K562 (cell line): Measurements from ENCODE around the gene SH3PXD2B. TPM values are rescaled to one million over a fixed set of nuclear protein-coding genes. Genes with fewer than 3 reads are reported as not detected.

Experiments used
- ATAC-seq: fragments of 200-7000 bp; cut with Tn5 transposase; 3 replicates; pipeline ENCODE4 v1.9.1; 2020; ENCODE audit warnings: moderate library complexity
- BruUV-seq: library from RNA; stranded (reverse); fragments of 400-500 nt; replicated peaks from 2 replicates; lab custom pipeline; 2021; lab: Mats Ljungman, UMichigan
- CTCF ChIA-PET: fragments of 300-600 bp; formaldehyde crosslinking; extraction: SDS; loops from one replicate; lab custom pipeline; 2021; ENCODE audit warnings: low intra/inter-chr PET ratio; lab: Yijun Ruan, JAX
- POLR2A ChIA-PET: fragments of 300-600, 350-650 bp; sonication (Branson Sonifier 250); formaldehyde crosslinking; extraction: SDS; loops from one replicate; lab custom pipeline; 2021; ENCODE audit warnings: antibody characterized with exemption, inconsistent platforms; lab: Yijun Ruan, JAX
- DNase-seq, 4 experiments: peaks; one replicate each; pipeline versions ENCODE4 v3.0.0 to v3.0.0-alpha.2; 2011 to 2018; ENCODE audit warnings: low spot score in 3 of 4, mixed read lengths in 3 of 4; ENCODE audit errors: extremely low read depth in 1 of 4
- FAIRE-seq: peaks from 2 replicates; lab custom pipeline; 2011; peaks lifted over from hg19 to GRCh38; lab: Jason Lieb, UNC
- H2AFZ ChIP-seq: 2 replicates; pipeline ENCODE4 v1.6.0; 2011; ENCODE audit warnings: low read depth, low read length, control low read depth, inconsistent platforms
- H3K27ac ChIP-seq: fragments of 200-600 bp; 3 replicates; pipeline ENCODE4 v1.8.0; 2011; ENCODE audit warnings: low read depth, mild to moderate bottlenecking, control low read depth, inconsistent platforms, low read length, moderate library complexity, mixed read lengths; ENCODE audit errors: extremely low read depth
- H3K27me3 ChIP-seq, 2 experiments: fragments of 300-600 bp in 1 of 2; 2 replicates in 1 of 2; 3 replicates in 1 of 2; pipeline versions ENCODE4 v1.6.0 to v1.8.0; 2011; ENCODE audit warnings: inconsistent platforms in 2 of 2, low read length in 2 of 2, mild to moderate bottlenecking in 1 of 2, mixed read lengths in 1 of 2, moderate library complexity in 1 of 2; ENCODE audit not compliant: control insufficient read depth in 2 of 2, insufficient read depth in 2 of 2
- H3K36me3 ChIP-seq: fragments of 300-600 bp; 3 replicates; pipeline ENCODE4 v1.8.0; 2011; ENCODE audit warnings: mild to moderate bottlenecking, low read length, inconsistent platforms; ENCODE audit not compliant: control insufficient read depth, insufficient read depth
- H3K4me1 ChIP-seq, 2 experiments: fragments of 200-600 bp in 1 of 2; replicated peaks in 1 of 2; 2 replicates in 1 of 2; 3 replicates in 1 of 2; pipeline versions ENCODE4 v1.5.1 to v1.8.0; 2011; ENCODE audit warnings: inconsistent platforms in 2 of 2, low read length in 2 of 2, mild to moderate bottlenecking in 1 of 2, mixed read lengths in 1 of 2, moderate library complexity in 1 of 2; ENCODE audit not compliant: control insufficient read depth in 2 of 2, insufficient read depth in 2 of 2
- H3K4me2 ChIP-seq: 2 replicates; pipeline ENCODE4 v1.6.1; 2011; ENCODE audit warnings: low read length, control low read depth, inconsistent platforms, mixed read lengths; ENCODE audit not compliant: insufficient read depth
- H3K4me3 ChIP-seq: fragments of 200-600 bp; sonication (generic), shearing (Covaris generic); 2 replicates; pipeline ENCODE4 v1.5.1; 2016; ENCODE audit warnings: control low read depth, inconsistent platforms
- H3K79me2 ChIP-seq: fragments of 200-600 bp; 3 replicates; pipeline ENCODE4 v1.8.0; 2011; ENCODE audit warnings: low read length, inconsistent platforms; ENCODE audit not compliant: control insufficient read depth, insufficient read depth
- H3K9ac ChIP-seq, 2 experiments: 2 replicates each; pipeline versions ENCODE4 v1.6.0 to v1.6.1; 2011; ENCODE audit warnings: low read depth in 2 of 2, low read length in 2 of 2, control low read depth in 1 of 2, inconsistent platforms in 1 of 2, mild to moderate bottlenecking in 1 of 2, mixed read lengths in 1 of 2; ENCODE audit not compliant: insufficient read depth in 1 of 2
- H3K9me1 ChIP-seq: one replicate; pipeline ENCODE4 v1.6.0; 2011; ENCODE audit warnings: inconsistent platforms, mild to moderate bottlenecking, low read length, moderate library complexity; ENCODE audit not compliant: control insufficient read depth, insufficient read depth
- H3K9me3 ChIP-seq: replicated peaks from 2 replicates; pipeline ENCODE4 v1.5.1; 2011; ENCODE audit warnings: low read depth, low read length, inconsistent platforms; ENCODE audit not compliant: control insufficient read depth, insufficient read depth
- H4K20me1 ChIP-seq: replicated peaks from 2 replicates; pipeline ENCODE4 v1.6.1; 2011; ENCODE audit warnings: low read length, inconsistent platforms, mixed read lengths; ENCODE audit not compliant: control insufficient read depth, insufficient read depth
- BRD4 ChIP-seq: fragments of 200-600 bp; sonication (generic); IDR thresholded peaks from 2 replicates; pipeline ENCODE4 v1.6.1; 2017; ENCODE audit warnings: inconsistent platforms
- CEBPG ChIP-seq, 3 experiments: fragments of 200-800 bp in 1 of 3; sonication (Bioruptor generic) in 1 of 3; sonication (generic) in 1 of 3; formaldehyde crosslinking in 1 of 3; IDR thresholded peaks in 2 of 3; conservative IDR thresholded peaks in 1 of 3; 2 replicates each; pipeline versions ENCODE4 v1.6.1 to v1.8.0; 2016 to 2022; ENCODE audit warnings: missing compliant biosample characterization in 2 of 3, missing genetic modification characterization in 2 of 3, mild to moderate bottlenecking in 1 of 3, missing genetic modification reagents in 1 of 3
- DDX20 ChIP-seq: fragments of 450-650 bp; IDR thresholded peaks from 2 replicates; pipeline ENCODE4 v1.6.1; 2016; ENCODE audit warnings: missing genetic modification characterization, low read depth, mild to moderate bottlenecking, missing compliant biosample characterization, moderate library complexity
- DIDO1 ChIP-seq: fragments of 450-650 bp; IDR thresholded peaks from 2 replicates; pipeline ENCODE4 v1.6.1; 2016; ENCODE audit warnings: low read depth, missing biosample characterization, missing genetic modification characterization
- E2F3 ChIP-seq: fragments of 250-450 bp; sonication (Bioruptor Pico); IDR thresholded peaks from 2 replicates; pipeline ENCODE4 v1.4.0; 2020; ENCODE audit warnings: mild to moderate bottlenecking
- EHMT2 ChIP-seq: fragments of 450-650 bp; IDR thresholded peaks from 2 replicates; pipeline ENCODE4 v1.6.1; 2018; ENCODE audit warnings: antibody characterized with exemption
- ESRRB ChIP-seq: fragments of 250-450 bp; sonication (Bioruptor Pico); IDR thresholded peaks from 2 replicates; pipeline ENCODE4 v1.5.0; 2020; ENCODE audit warnings: mild to moderate bottlenecking, moderate library complexity, borderline replicate concordance
- ETV5 ChIP-seq: sonication (generic); formaldehyde crosslinking; IDR thresholded peaks from 2 replicates; pipeline ENCODE4 v1.4.0; 2020; ENCODE audit warnings: low read depth, mild to moderate bottlenecking, missing genetic modification reagents
- HMBOX1 ChIP-seq: sonication (generic); IDR thresholded peaks from 2 replicates; pipeline ENCODE4 v1.6.1; 2016
- KAT7 ChIP-seq: sonication (generic); formaldehyde crosslinking; IDR thresholded peaks from 2 replicates; pipeline ENCODE4 v1.8.0; 2022; ENCODE audit warnings: missing genetic modification reagents, mild to moderate bottlenecking, borderline replicate concordance
- MAX ChIP-seq: sonication (generic); formaldehyde crosslinking; IDR thresholded peaks from 2 replicates; pipeline ENCODE4 v1.9.0; 2022; ENCODE audit warnings: mild to moderate bottlenecking, missing genetic modification reagents
- POLR2B ChIP-seq: fragments of 450-650 bp; IDR thresholded peaks from 2 replicates; pipeline ENCODE4 v1.6.1; 2018; ENCODE audit warnings: low read depth; ENCODE audit not compliant: partially characterized antibody
- RAD51 ChIP-seq: fragments of 450-650 bp; IDR thresholded peaks from 2 replicates; pipeline ENCODE4 v1.7.1; 2016; ENCODE audit warnings: low read depth, mild to moderate bottlenecking, borderline replicate concordance
- RBM15 ChIP-seq: fragments of 200-400 bp; formaldehyde crosslinking; IDR thresholded peaks from 2 replicates; pipeline ENCODE4 v1.6.1; 2018; ENCODE audit warnings: mild to moderate bottlenecking, low read length, moderate library complexity; ENCODE audit not compliant: insufficient read depth
- RFX7 ChIP-seq: fragments of 250-450 bp; sonication (Bioruptor Pico); IDR thresholded peaks from 2 replicates; pipeline ENCODE4 v1.5.1; 2021; ENCODE audit warnings: mild to moderate bottlenecking
- TARDBP ChIP-seq: fragments of 450-650 bp; IDR thresholded peaks from 2 replicates; pipeline ENCODE4 v1.6.1; 2016
- TCF3 ChIP-seq: sonication (generic); formaldehyde crosslinking; IDR thresholded peaks from 2 replicates; pipeline ENCODE4 v1.4.0; 2020; ENCODE audit warnings: mild to moderate bottlenecking, missing genetic modification reagents
- ZBTB26 ChIP-seq: fragments of 450-650 bp; formaldehyde crosslinking; IDR thresholded peaks from 2 replicates; pipeline ENCODE4 v1.4.0; 2022; ENCODE audit warnings: missing genetic modification characterization
- WGBS: fragments of 100-300 bp; shearing (Covaris generic); methylation state at CpG from one replicate; pipeline ENCODE4 v1.1.6; 2016; ENCODE audit warnings: low coverage, mixed read lengths; ENCODE audit not compliant: insufficient coverage; ENCODE audit errors: missing lambda C conversion rate; 5-methylcytosine and 5-hydroxymethylcytosine counted together
- in situ Hi-C: fragments of 300-500 bp; cut with MboI; formaldehyde crosslinking; loops from 4 replicates; pipeline ENCODE4 v1.15.0; 2018; ENCODE audit warnings: inconsistent platforms, mixed read lengths
- intact Hi-C: fragments of 100-400 bp; cut with micrococcal nuclease; formaldehyde crosslinking; loops from 2 replicates; pipeline ENCODE4 v1.14.2; 2022
- polyA plus RNA-seq, 8 experiments: library from polyadenylated mRNA; depleted of rRNA in 4 of 8; stranded (reverse) in 5 of 8; unstranded in 3 of 8; fragments of >200 nt; fragmentation: Nextera tagmentation in 2 of 8; fragmentation: Illumina TruSeq in 1 of 8; extraction: Ambion mirVana in 2 of 8; extraction: Trizol in 1 of 8; gene quantifications; 2 replicates each; pipeline versions ENCODE4 v1.2.1 to v1.2.3, GENCODE V29; 2011 to 2014; ENCODE audit warnings: inconsistent platforms in 1 of 8, missing spikeins in 1 of 8
- total RNA-seq, 7 experiments: library from RNA; depleted of rRNA in 6 of 7; stranded (reverse); fragments of >200 nt in 6 of 7; fragmentation: Illumina TruSeq in 2 of 7; extraction: Trizol in 2 of 7; gene quantifications; 2 replicates each; pipeline versions ENCODE4 v1.2.1 to v1.2.3, GENCODE V29; 2011 to 2021; ENCODE audit warnings: low replicate concordance in 1 of 7
- TF ChIP-seq, protein P1 (sequence below): sonication (generic); formaldehyde crosslinking; IDR thresholded peaks from 2 replicates; pipeline ENCODE4 v1.4.0; 2020; ENCODE audit warnings: mild to moderate bottlenecking, missing genetic modification reagents

The SH3PXD2B gene
- total and polyA plus RNA-seq, 9 of the 15 experiments (the other 6 are each of a cell fraction or from before 2014, with no cell fraction given) = 0.04 to 0.66 (median 0.19) TPM

- H3K9ac ChIP-seq = no peak overlapping the region
- H3K4me3 ChIP-seq = no peak overlapping the region
- no peaks in the 10 kb centered on the region for H3K79me2 ChIP-seq
- TF ChIP-seq KAT7 (CRISPR knock-in tag) (no peak), CEBPG (CRISPR knock-in tag; IDR thresholded peaks at IDR 0.05) (no peak), CEBPG (tag; conservative IDR thresholded peaks at IDR 0.05 in 1 of 2, IDR thresholded peaks at IDR 0.05 in 1 of 2) (no peak), RFX7 (no peak), DIDO1 (no peak), ZBTB26 (CRISPR knock-in tag) (no peak), BRD4 (no peak), RBM15 (no peak), ETV5 (CRISPR knock-in tag) (no peak), RAD51 (no peak), POLR2B (no peak), ESRRB (CRISPR knock-in tag) (no peak), MAX (CRISPR knock-in tag) (no peak), DDX20 (tag) (no peak), EHMT2 (no peak), TCF3 (CRISPR knock-in tag) (no peak), HMBOX1 (no peak), E2F3 (CRISPR knock-in tag) (no peak), TARDBP (no peak)
- TF ChIP-seq, protein P1, sequence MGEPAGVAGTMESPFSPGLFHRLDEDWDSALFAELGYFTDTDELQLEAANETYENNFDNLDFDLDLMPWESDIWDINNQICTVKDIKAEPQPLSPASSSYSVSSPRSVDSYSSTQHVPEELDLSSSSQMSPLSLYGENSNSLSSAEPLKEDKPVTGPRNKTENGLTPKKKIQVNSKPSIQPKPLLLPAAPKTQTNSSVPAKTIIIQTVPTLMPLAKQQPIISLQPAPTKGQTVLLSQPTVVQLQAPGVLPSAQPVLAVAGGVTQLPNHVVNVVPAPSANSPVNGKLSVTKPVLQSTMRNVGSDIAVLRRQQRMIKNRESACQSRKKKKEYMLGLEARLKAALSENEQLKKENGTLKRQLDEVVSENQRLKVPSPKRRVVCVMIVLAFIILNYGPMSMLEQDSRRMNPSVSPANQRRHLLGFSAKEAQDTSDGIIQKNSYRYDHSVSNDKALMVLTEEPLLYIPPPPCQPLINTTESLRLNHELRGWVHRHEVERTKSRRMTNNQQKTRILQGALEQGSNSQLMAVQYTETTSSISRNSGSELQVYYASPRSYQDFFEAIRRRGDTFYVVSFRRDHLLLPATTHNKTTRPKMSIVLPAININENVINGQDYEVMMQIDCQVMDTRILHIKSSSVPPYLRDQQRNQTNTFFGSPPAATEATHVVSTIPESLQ (CRISPR knock-in tag) = no peak
- no peaks in the 10 kb centered on the region for H3K9me3 ChIP-seq
- DNase-seq = no peak
- WGBS = 31% methylated on average over 12 of the region's 13 CpGs
- H3K27me3 ChIP-seq = peaks cover 5 to 41% of the 10 kb centered on the region in 2 experiments; a peak in 4 of 5 replicates
- POLR2A ChIA-PET = no interaction called here
- H3K36me3 ChIP-seq = no peaks in the 10 kb centered on the region
- peaks cover 16% of the 10 kb centered on the region for H4K20me1 ChIP-seq
- intact Hi-C loops = loop anchor here (10.0 kb wide), 1 partner anchor 351 kb away; no protein-coding TSS in a partner anchor
- peak overlapping the region; percentile 87; the same call in 1 of the 2 replicates for H2AFZ ChIP-seq
- CTCF ChIA-PET = no interaction called here
- in situ Hi-C loops = loop anchor here (10.0 kb wide), 1 partner anchor 351 kb away; no protein-coding TSS in a partner anchor
- H3K9me1 ChIP-seq = no peaks in the 10 kb centered on the region
- no peak for ATAC-seq
- no TSS peak for BruUV-seq
- H3K4me2 ChIP-seq = no peak overlapping the region
- FAIRE-seq = no peak
- H3K27ac ChIP-seq = no peak overlapping the region
- H3K4me1 ChIP-seq = peaks cover 3 to 12% of the 10 kb centered on the region in 2 experiments; a peak in 3 of 5 replicates
Observed at GRCh38 chr5:172455511-172456061, 1.3 kb upstream of the SH3PXD2B start.
